IPS-15b (cell line): ENCODE data around the gene REN.

ENCODE experiments used
- H3K27me3 ChIP-seq: one replicate; pipeline ENCODE4 v1.6.1; 2013; ENCODE audit warnings: low read length; ENCODE audit not compliant: control insufficient read depth, insufficient read depth
- H3K36me3 ChIP-seq: one replicate; pipeline ENCODE4 v1.6.1; 2013; ENCODE audit warnings: low read length; ENCODE audit not compliant: control insufficient read depth, insufficient read depth
- H3K4me1 ChIP-seq: one replicate; pipeline ENCODE4 v1.6.1; 2013; ENCODE audit warnings: mild to moderate bottlenecking, low read length; ENCODE audit not compliant: control insufficient read depth, insufficient read depth
- H3K4me3 ChIP-seq: one replicate; pipeline ENCODE4 v1.5.1; 2013; ENCODE audit warnings: low read depth, low read length
- H3K9ac ChIP-seq: one replicate; pipeline ENCODE4 v1.6.1; 2013; ENCODE audit warnings: low read depth, mild to moderate bottlenecking, low read length
- H3K9me3 ChIP-seq: one replicate; pipeline ENCODE4 v1.6.1; 2013; ENCODE audit warnings: mild to moderate bottlenecking, low read length; ENCODE audit not compliant: control insufficient read depth, insufficient read depth

Gene REN

DNA sequence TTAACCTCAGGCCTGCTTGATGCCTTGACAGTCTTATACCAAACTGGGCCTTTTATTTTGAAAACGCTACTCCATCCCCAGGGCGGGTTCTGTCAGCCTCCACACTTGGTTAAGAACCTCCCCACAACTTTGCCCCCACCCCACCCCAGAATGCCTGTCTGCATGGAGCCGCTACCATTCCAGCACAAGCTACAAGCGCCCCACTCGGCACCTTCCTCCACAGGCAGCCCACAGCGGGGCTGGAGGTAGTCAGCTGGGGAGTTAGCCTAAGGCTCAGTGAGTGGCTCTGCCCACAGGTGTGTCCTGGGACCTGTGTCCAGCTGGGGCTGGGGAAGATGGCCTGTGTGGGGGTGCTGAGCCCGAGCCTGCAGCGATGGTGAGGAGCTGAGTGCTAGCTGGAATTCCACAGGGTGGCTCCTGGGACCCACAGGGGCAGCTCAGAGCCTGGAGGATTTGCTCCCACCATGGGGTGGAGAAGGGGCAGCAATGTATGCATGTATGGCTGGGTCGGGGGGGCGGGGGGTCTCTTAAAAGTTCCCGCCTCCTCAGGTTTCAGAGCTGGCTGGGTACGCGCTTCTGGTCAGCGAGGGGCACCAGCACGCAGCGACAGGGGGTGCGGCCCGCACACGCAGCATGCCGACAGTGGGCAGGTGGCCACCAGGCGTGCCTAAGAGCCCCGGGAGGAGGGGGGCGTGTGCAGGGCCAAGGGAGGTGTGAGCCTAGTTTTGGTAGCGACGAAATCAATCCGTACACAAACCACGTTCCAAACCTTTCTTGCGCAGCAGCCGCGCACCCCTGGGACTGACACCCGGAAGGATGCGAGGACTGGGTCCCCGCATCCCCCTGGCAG, 15.2 kb downstream of the REN start:
- no peaks in the 10 kb centered on the region for H3K9me3 ChIP-seq
- peaks cover 25% of the 10 kb centered on the region for H3K27me3 ChIP-seq
- no peak overlapping the region for H3K9ac ChIP-seq
- H3K36me3 ChIP-seq: peaks cover 2% of the 10 kb centered on the region
- peaks cover 27% of the 10 kb centered on the region for H3K4me1 ChIP-seq
- H3K4me3 ChIP-seq: peak overlapping the region; percentile 84

DNA sequence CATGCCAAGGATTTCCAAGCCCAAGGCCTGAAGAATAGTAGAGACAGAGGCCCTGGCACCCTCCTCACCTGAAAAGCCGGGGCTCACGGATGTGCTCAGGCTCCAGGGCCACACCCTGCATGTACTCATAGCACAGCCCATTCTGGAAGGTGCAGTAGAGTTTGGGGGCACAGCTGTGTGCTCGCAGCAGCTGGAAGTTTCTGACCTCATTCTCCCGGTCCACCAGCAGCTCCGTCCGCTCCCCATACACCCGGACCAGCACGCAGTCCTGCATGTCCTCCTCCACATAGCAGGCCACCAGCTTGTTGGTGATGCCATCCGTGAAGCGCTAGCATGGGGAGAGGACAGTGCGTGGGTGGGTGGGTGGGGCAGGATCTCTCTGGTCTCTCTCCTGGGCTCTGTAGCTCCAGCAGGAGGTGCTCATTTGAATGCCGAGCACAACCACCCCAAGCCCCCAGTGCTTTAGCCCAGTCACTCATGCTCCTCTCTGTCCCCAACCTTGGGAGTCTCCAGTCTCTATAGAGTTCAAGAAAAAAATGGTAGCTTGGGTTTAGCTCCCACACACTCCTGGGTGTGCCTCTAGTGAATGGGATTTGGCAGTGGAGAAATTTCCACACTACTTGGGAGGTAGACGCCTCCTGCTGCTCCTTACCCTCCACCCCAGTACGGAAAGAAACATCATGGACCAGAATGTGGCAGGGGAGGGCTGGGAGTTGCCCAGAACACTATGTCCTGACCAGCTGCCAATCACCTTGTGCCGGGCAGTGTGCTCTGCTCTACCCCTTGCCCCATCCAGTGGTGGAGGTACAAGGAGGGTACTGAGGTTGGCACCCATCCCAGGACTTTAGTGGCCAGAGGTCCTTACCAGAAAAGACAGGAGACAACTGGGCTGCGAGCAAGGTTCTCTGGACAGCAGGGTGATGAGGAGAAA, 16.2 kb downstream of the REN start:
- Histone ChIP-seq H3K9me3 (no peaks in the 10 kb centered on the region), H3K4me3 (peak overlapping the region; percentile 7), H3K9ac (peak overlapping the region; percentile 27), H3K4me1 (peaks cover 27% of the 10 kb centered on the region), H3K36me3 (peaks cover 11% of the 10 kb centered on the region), H3K27me3 (peaks cover 25% of the 10 kb centered on the region)

DNA sequence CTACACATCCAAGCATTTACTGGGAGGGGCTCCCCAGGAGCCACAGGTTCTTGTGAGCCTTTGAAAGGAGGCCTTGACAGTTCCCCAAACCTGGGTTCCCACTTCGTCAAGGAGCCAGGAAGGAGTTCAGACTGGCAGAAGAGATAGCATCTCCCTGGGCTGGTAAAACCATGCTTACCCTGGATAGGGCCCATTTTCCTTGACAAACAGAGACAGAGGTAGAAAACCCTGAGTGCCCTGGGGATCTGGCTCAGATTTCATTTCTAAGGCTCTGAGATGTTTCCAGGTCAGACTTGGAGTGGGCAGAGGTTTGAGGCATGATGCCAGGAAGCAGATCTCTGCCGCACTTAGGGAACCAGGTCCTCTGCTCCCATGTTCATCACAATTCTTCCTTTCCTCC, 17.0 kb downstream of the REN start:
- H3K36me3 ChIP-seq: peaks cover 11% of the 10 kb centered on the region
- no peak overlapping the region for H3K4me3 ChIP-seq
- H3K9ac ChIP-seq: no peak overlapping the region
- peaks cover 27% of the 10 kb centered on the region for H3K4me1 ChIP-seq
- no peaks in the 10 kb centered on the region for H3K9me3 ChIP-seq
- H3K27me3 ChIP-seq: peaks cover 20% of the 10 kb centered on the region

DNA sequence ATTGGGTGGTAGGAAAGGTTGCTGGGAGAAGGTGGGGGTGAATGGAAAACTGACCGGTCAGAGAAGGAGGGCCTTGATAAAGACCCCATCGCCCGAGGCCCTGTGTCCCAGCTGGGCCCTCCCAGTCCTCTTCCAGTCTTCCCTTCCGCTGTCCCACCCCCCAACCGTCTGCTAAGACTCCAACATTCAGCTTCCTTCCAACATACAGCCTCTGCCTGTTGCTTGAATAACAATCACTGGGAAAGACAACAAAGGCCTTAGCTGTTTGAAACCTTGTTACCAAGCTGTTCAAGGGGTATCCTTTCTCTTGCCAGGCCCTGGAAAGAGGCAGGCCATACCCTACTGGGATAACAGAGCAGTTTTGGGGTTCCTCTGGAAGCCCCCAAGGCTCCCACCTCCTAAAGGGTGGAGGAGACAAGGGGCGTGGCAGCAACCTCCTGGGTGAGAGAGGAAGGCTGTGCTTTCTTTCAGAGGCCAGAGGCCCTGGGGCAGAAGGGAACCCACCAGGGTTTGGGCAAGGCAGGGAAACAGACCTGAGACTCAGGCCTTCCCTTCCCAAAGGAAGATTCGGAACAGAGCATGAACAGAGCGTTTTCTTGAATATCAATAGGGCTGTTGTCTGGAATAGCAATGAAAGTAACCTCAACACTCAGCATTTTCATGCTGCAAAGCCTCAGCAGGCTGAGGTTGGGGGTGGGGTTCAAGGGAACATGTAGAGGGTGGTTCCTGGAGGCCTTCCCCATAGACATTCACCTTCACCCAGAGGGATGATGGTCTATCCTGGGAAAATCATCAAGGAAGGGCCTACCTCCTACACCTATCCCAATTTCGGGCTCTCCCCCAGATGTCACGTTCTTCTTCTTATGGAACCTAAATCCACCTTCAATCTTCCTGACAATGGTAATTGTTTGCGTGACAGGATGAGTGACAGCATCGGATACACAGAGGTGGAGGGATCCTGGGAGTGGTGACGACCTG, 18.4 kb downstream of the REN start:
- Histone ChIP-seq H3K4me1 (peaks cover 27% of the 10 kb centered on the region), H3K36me3 (peaks cover 11% of the 10 kb centered on the region), H3K9me3 (no peaks in the 10 kb centered on the region), H3K4me3 (peak overlapping the region; percentile 14), H3K27me3 (peaks cover 13% of the 10 kb centered on the region), H3K9ac (peak overlapping the region; percentile 27)

DNA sequence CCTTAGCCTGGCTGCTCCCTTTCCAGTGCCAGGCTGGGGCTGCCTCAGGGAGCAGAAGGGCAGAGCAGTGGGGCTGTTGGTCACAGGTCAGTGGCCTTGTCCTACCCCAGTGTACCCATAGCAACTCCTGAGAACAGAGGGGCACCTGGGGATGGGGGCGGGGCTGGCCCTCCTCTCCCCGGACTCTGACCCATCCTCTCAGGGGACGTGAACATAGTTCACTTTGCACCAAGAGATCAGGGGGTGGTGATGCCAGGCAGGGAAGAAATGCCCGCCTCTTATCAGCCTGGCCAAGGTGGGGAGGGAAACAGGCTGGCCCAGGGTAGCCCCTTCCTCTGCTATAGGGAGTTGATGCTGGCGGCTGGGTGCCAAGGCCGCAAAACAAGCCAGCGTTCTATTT, 19.2 kb downstream of the REN start:
- H3K9ac ChIP-seq: no peak overlapping the region
- peak overlapping the region; percentile 14 for H3K4me3 ChIP-seq
- H3K9me3 ChIP-seq: no peaks in the 10 kb centered on the region
- H3K4me1 ChIP-seq: peaks cover 31% of the 10 kb centered on the region
- peaks cover 11% of the 10 kb centered on the region for H3K36me3 ChIP-seq
- H3K27me3 ChIP-seq: peaks cover 11% of the 10 kb centered on the region

DNA sequence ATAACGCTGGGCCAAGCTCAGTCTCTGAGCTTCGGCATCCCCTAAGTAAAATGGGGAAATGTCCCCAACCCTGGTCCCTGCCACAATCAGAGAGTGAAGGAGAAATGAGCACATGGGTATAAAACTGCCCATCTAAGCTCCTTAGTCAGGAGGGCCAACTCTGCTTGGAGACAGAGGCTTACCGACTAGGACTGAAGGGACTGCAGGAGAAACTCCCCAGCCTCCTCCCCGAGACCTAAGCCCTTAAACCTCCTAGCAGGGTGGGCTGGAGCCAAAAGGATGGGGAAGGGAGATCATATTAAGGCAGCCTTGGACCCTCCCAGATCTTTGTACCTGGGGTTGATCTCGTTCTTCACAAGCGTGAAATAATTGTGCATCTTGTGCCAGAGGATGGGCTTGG, 19.8 kb downstream of the REN start:
- no peak overlapping the region for H3K9ac ChIP-seq
- H3K4me1 ChIP-seq: peaks cover 34% of the 10 kb centered on the region
- H3K9me3 ChIP-seq: no peaks in the 10 kb centered on the region
- no peak overlapping the region for H3K4me3 ChIP-seq
- H3K27me3 ChIP-seq: peaks cover 11% of the 10 kb centered on the region
- H3K36me3 ChIP-seq: peaks cover 11% of the 10 kb centered on the region

DNA sequence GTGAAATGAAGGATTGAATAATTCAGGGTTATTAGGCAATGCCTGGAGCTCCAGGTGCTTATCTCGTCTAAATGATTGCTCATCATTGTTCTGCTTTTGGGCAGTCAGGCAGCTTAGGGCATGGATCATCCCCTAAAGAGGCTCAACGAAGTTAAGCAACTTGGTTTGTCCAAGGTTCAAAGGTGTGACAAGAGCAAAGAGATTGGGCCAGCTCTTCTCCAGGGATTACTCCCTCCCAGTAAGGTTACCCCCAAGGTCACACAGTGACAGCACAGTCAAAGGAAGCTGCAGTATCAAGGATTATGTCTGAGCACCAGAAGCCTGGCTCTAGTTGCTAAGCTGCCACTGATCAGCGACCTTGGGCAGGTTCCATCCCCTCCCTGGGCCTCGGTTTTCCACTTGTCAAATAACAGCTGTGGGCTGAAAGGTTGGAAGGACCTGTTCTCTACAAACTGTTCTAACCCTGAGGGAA, 21.1 kb downstream of the REN start:
- peaks cover 11% of the 10 kb centered on the region for H3K36me3 ChIP-seq
- peaks cover 27% of the 10 kb centered on the region for H3K4me1 ChIP-seq
- no peak overlapping the region for H3K4me3 ChIP-seq
- no peak overlapping the region for H3K9ac ChIP-seq
- H3K9me3 ChIP-seq: no peaks in the 10 kb centered on the region
- peaks cover 6% of the 10 kb centered on the region for H3K27me3 ChIP-seq

DNA sequence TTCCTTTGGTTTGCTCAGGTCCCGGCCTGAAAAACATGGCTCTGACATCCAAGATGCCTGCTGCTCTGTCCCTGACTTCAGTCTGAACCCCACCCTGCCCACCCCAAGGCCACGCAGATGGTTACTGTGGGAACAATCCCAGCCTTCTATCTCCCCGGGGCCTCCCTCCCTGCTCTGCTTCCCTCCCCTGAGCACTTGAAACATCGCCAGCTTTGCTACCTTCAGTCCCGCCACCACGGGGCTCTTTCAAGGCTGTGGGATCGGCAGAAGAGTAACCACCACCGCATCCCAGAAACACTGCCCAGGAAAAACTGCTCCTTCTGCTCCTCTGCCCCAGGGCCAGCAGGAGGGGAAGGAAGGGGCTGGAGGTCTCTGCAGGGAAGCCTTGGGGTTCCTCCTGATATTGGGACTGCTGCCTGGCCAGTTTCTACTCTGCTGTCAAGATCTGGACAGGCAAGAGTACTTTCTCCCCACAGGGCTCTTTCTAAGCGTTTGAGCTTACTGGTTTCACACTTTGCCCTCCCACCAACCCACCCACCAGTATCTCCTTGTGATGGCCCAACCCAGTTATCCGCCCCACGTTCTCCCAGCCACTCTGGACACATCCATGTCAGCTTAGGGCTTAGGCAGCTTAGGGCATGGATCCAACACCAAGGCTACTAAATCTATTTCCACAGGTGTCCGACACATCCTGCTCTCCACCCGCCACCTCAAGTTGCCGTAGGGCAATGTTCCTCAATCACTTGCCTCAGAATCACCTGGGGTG, 22.7 kb downstream of the REN start:
- Histone ChIP-seq H3K9ac (no peak overlapping the region), H3K4me3 (no peak overlapping the region), H3K9me3 (no peaks in the 10 kb centered on the region), H3K27me3 (peaks cover 2% of the 10 kb centered on the region), H3K36me3 (peaks cover 11% of the 10 kb centered on the region), H3K4me1 (peaks cover 26% of the 10 kb centered on the region)

DNA sequence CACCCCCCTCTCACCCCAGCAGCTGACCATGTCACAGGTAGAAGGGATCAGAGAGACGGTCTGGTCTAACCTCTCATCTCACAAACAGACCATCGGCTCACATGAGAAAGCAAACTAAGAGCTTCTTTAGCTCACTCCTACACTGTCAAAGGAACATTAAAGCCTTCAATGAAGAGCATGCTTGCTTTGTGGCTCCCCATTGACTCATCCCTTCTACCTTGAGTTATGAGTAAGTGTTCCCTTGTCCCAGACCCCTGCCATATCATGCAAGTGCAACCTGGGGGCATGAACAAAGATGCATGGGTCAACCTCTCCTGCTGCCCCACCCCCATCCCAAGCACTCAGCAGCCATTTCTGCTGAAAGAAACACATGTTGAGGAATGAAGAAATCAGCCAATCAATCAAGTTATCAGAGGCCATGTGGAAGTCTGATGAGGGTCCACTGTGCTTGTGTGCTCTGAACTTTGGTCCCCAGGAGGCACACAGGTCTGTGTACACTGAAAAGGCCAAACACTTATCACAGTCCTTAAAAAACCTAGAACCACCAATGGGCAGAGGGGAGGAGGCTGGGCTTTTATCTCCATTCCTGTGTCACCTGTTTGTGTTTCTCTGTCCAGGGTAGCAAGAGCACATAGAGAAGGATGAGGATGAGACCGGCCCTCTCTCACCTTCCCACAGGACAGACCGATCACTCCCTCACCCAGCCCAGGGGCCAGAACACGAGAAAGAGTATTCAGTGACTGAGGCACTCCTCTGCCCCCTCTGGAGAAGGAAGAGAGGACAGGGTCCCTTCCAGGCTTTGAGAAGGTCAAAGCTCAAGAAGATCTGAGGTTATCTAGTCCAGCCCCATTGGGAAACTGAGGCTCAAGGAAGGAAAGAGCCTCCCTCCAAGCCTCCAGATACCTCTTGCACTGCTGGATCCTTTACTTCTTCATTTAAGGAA, 23.8 kb downstream of the REN start:
- no peaks in the 10 kb centered on the region for H3K9me3 ChIP-seq
- no peak overlapping the region for H3K9ac ChIP-seq
- no peak overlapping the region for H3K4me3 ChIP-seq
- H3K27me3 ChIP-seq: peaks cover 2% of the 10 kb centered on the region
- peaks cover 11% of the 10 kb centered on the region for H3K36me3 ChIP-seq
- peaks cover 14% of the 10 kb centered on the region for H3K4me1 ChIP-seq

DNA sequence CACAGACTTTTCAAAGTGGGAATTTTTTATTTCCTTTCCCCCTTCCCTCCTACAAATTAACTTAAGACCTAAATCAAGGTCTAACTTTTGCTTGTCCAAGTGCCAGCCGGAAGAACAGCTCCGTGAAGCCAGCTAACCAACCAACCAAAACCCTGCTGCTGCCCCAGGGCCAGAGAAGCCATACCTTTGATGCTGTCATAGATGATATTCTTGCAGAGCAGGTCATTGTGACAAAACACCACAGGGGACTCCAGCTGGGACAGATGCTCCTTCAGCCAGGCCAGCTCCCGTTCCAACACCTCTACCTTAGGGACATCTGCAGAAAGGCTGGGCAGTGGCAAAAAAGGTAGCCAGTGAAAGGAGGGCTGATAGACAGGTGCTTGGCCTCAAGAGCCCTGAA, 25.0 kb downstream of the REN start:
- Histone ChIP-seq H3K4me3 (no peak overlapping the region), H3K4me1 (peaks cover 6% of the 10 kb centered on the region), H3K27me3 (peaks cover 2% of the 10 kb centered on the region), H3K9ac (no peak overlapping the region), H3K9me3 (no peaks in the 10 kb centered on the region), H3K36me3 (peaks cover 11% of the 10 kb centered on the region)
